ENCODE results near the gene MFSD12. TPM values are rescaled to one million over a fixed set of nuclear protein-coding genes. Genes with fewer than 3 reads are reported as not detected.
A peak's percentile ranks its signal among the peaks of the same experiment; 100 is the strongest.

Gene MFSD12
- total RNA-seq, 1 donor from 2014 or later = 80.9 TPM

GRCh38 chr19:3595521-3596061 lies 38.2 kb upstream of the MFSD12 start:
- no peak overlapping the region for H3K27ac Mint-ChIP-seq
- no peak for DNase-seq (ENCODE audit: extremely low spot score, unreplicated experiment)
- no peaks in the 10 kb centered on the region for H3K4me1 Mint-ChIP-seq (ENCODE audit: unreplicated experiment)
- H3K4me3 Mint-ChIP-seq = no peak overlapping the region
- H3K36me3 Mint-ChIP-seq = no peaks in the 10 kb centered on the region
- peaks cover 19% of the 10 kb centered on the region for H3K27me3 Mint-ChIP-seq
- TF ChIP-seq CTCF (conservative IDR thresholded peaks at IDR 0.05) = no peak
- H3K9me3 Mint-ChIP-seq = no peaks in the 10 kb centered on the region

GRCh38 chr19:3593156-3593555 lies 35.8 kb upstream of the MFSD12 start:
- Mint-ChIP-seq H3K4me1 (ENCODE audit: unreplicated experiment) (no peaks in the 10 kb centered on the region), H3K4me3 (no peak overlapping the region), H3K27ac (no peak overlapping the region), H3K27me3 (peaks cover 26% of the 10 kb centered on the region), H3K36me3 (no peaks in the 10 kb centered on the region), H3K9me3 (no peaks in the 10 kb centered on the region)
- peak; percentile 18 for TF ChIP-seq CTCF (conservative IDR thresholded peaks at IDR 0.05)
- no peak for DNase-seq (ENCODE audit: extremely low spot score, unreplicated experiment)

GRCh38 chr19:3591876-3592613 lies 34.7 kb upstream of the MFSD12 start:
- Mint-ChIP-seq H3K27me3 (peaks cover 29% of the 10 kb centered on the region), H3K4me1 (ENCODE audit: unreplicated experiment) (no peaks in the 10 kb centered on the region), H3K4me3 (no peak overlapping the region), H3K36me3 (no peaks in the 10 kb centered on the region), H3K9me3 (no peaks in the 10 kb centered on the region), H3K27ac (no peak overlapping the region)
- no peak for DNase-seq (ENCODE audit: extremely low spot score, unreplicated experiment)
- no peak for TF ChIP-seq CTCF (conservative IDR thresholded peaks at IDR 0.05)

- Mint-ChIP-seq H3K36me3 (no peaks in the 10 kb centered on the region), H3K4me1 (ENCODE audit: unreplicated experiment) (no peaks in the 10 kb centered on the region), H3K9me3 (no peaks in the 10 kb centered on the region), H3K27me3 (peaks cover 38% of the 10 kb centered on the region), H3K27ac (no peak overlapping the region), H3K4me3 (no peak overlapping the region)
- TF ChIP-seq CTCF (conservative IDR thresholded peaks at IDR 0.05) = no peak
- DNase-seq (ENCODE audit: extremely low spot score, unreplicated experiment) = no peak
Measured at GRCh38 chr19:3590991-3591659, 33.7 kb upstream of the MFSD12 start.

GRCh38 chr19:3589949-3590348 lies 32.6 kb upstream of the MFSD12 start:
- Mint-ChIP-seq H3K9me3 (no peaks in the 10 kb centered on the region), H3K27ac (no peak overlapping the region), H3K4me1 (ENCODE audit: unreplicated experiment) (no peaks in the 10 kb centered on the region), H3K27me3 (peaks cover 43% of the 10 kb centered on the region), H3K4me3 (no peak overlapping the region), H3K36me3 (no peaks in the 10 kb centered on the region)
- no peak for DNase-seq (ENCODE audit: extremely low spot score, unreplicated experiment)
- TF ChIP-seq CTCF (conservative IDR thresholded peaks at IDR 0.05) = no peak

Measured in type B pancreatic cell (in vitro differentiated cells).